ENCODE data around the gene FXR2.

FXR2 gene

GRCh38 chr17:7562208-7562605 lies 52.5 kb downstream of the FXR2 start:
- no peak for DNase-seq (ENCODE audit: low spot score)
- ChIA-PET CTCF (interaction anchor here (0.6 to 3.1 kb wide), 5 partner anchors 9 to 177 kb away, joined by 3 to 28 read pairs (median 3); partner anchors contain the start of gene FGF11), POLR2A (ENCODE audit: low non-redundant PET) (no interaction called here)
- H3K27ac ChIP-seq: peak overlapping the region; percentile 95
- no peak for TF ChIP-seq CTCF (conservative IDR thresholded peaks at IDR 0.05; ENCODE audit: low read depth)

- no peak for TF ChIP-seq CTCF (conservative IDR thresholded peaks at IDR 0.05; ENCODE audit: low read depth)
- ChIA-PET POLR2A (ENCODE audit: low non-redundant PET) (interaction anchor here (0.6 to 1.4 kb wide), 3 partner anchors 126 to 130 kb away, joined by 3 read pairs; partner anchors contain the start of genes TMEM102 and TP53), CTCF (interaction anchor here (0.5 to 3.1 kb wide), 9 partner anchors 8 to 176 kb away, joined by 3 to 28 read pairs (median 3); partner anchors contain the start of gene FGF11)
- peak; percentile 96 for DNase-seq (ENCODE audit: low spot score)
- peak within 1 kb of the TSS; percentile 95 for H3K27ac ChIP-seq
Measured at GRCh38 chr17:7561589-7562207, 53.0 kb downstream of the FXR2 start, which contains the start of gene SENP3. TSS of gene SENP3 (plus strand) at chr17:7561919. CDS start at chr17:7563077, 1,158 bp downstream.

GRCh38 chr17:7561028-7561575 lies 53.6 kb downstream of the FXR2 start:
- DNase-seq (ENCODE audit: low spot score): peak; percentile 97
- TF ChIP-seq CTCF (conservative IDR thresholded peaks at IDR 0.05; ENCODE audit: low read depth): peak; percentile 84
- ChIA-PET POLR2A (ENCODE audit: low non-redundant PET) (interaction anchor here (0.6 to 1.4 kb wide), 6 partner anchors 48 to 205 kb away, joined by 3 to 4 read pairs (median 3); partner anchors contain the start of genes TMEM102 and TP53), CTCF (interaction anchor here (0.5 to 3.1 kb wide), 21 partner anchors 9 to 236 kb away, joined by 3 to 28 read pairs (median 4); partner anchors contain the start of genes FGF11 and TNFSF12)
- peak overlapping the region; percentile 95 for H3K27ac ChIP-seq

DNA sequence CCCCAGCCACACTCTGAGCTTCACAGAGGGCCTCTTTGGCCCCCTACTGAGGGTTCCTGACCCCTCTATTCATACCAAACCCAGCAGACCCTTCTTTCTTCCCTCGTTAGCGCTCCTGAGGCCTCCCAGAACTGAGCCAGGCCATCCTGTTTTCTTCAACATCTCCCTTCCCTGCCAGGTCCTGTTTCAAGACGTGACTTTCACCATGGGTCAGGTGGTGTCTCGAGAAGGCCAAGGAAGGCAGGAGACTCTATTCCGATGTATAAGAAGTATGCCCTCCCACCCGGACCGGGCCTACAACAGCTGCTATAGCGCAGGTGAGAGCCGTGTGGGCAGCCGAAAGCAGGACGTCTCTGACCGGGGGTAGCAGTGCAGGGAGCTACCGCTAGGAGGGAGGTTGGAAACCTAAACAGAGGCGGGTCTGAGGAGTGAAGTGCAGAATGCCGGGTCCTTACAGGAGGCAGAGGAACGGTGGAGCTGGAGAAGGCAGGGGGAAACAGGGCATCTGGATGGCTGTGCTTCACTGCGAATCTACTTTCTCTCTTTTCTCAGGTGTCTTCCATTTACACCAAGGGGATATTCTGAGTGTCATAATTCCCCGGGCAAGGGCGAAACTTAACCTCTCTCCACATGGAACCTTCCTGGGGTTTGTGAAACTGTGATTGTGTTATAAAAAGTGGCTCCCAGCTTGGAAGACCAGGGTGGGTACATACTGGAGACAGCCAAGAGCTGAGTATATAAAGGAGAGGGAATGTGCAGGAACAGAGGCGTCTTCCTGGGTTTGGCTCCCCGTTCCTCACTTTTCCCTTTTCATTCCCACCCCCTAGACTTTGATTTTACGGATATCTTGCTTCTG lies 54.3 kb downstream of the FXR2 start:
- peak overlapping the region; percentile 95 for H3K27ac ChIP-seq
- DNase-seq (ENCODE audit: low spot score): no peak
- TF ChIP-seq CTCF (conservative IDR thresholded peaks at IDR 0.05; ENCODE audit: low read depth): no peak
- ChIA-PET POLR2A (ENCODE audit: low non-redundant PET) (interaction anchor here (0.5 to 1.4 kb wide), 8 partner anchors 45 to 204 kb away, joined by 3 to 10 read pairs (median 3); partner anchors contain the start of genes TMEM102 and TP53), CTCF (interaction anchor here (0.6 to 3.1 kb wide), 20 partner anchors 12 to 235 kb away, joined by 3 to 28 read pairs (median 4); partner anchors contain the start of genes FGF11 and TNFSF12)

DNA sequence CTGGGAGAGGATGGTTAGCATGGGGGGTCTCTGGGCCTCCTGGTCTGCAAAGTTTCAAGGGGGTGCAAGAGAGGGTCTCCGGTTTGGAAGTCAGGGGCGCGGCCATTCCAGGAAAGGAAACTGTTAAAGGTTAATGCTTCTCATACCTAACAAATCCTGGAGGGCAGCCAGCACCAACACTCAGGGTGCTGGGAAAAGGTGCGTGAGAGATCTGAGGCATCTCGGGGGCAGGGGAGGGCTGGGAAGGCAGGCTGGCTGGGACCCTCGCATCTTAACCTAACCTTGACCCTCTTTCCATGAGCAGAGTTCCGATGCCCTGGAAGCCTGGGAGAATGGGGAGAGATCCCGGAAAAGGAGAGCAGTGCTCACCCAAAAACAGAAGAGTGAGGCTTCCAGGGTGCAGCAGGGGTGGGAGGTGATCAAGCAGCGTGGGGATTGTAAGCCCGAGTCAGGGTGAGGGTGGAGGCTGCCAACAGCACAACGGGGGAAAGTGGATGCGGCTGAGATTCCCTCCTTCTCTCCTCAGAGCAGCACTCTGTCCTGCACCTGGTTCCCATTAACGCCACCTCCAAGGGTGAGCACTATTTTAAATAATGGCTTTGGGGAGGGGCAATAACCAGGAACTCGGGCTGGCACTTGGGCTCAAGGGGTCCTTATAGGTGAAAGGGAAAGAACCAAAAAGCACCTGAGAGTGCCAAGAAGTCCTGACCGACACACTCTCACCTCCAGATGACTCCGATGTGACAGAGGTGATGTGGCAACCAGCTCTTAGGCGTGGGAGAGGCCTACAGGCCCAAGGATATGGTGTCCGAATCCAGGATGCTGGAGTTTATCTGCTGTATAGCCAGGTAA lies 55.2 kb downstream of the FXR2 start:
- DNase-seq (ENCODE audit: low spot score): no peak
- peak overlapping the region; percentile 95 for H3K27ac ChIP-seq
- ChIA-PET POLR2A (ENCODE audit: low non-redundant PET) (interaction anchor here (0.5 to 1.0 kb wide), 2 partner anchors 44 to 118 kb away, joined by 3 to 10 read pairs; no protein-coding TSS in a partner anchor), CTCF (interaction anchor here (0.7 to 3.1 kb wide), 12 partner anchors 11 to 149 kb away, joined by 3 to 28 read pairs (median 6); partner anchors contain the start of genes FGF11 and TNFSF12)
- no peak for TF ChIP-seq CTCF (conservative IDR thresholded peaks at IDR 0.05; ENCODE audit: low read depth)
